GM21390 (cell line): ENCODE data around the gene DZIP3.
"Not testable (repeated sequence)": the region's sequence is repeated elsewhere in the genome, so short reads cannot be mapped to it uniquely, and the experiment has no call there.

Source experiments
- ATAC-seq: cut with Tn5 transposase; IDR thresholded peaks from one replicate; pipeline ENCODE4 v1.9.1; 2021; ENCODE audit not compliant: unreplicated experiment

The DZIP3 gene

DNA sequence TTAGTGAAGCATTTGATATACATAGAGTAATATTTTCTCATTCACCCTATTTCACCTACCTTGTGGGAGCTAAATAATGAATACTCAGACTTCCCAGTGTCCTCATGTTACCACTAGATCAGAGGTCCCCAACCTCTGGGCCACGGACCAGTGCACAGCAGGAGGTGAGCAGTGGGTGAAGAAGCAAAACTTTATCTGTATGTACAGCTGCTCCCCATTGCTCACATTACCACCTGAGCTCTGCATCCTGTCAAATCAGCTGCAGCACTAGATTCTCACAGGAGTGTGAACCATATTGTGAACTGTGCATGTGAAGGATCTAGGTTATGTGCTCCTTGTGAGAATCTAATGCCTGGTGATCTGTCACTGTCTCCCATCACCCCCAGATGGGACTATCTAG, 88.3 kb downstream of the DZIP3 start:
- ATAC-seq, result no peak

DNA sequence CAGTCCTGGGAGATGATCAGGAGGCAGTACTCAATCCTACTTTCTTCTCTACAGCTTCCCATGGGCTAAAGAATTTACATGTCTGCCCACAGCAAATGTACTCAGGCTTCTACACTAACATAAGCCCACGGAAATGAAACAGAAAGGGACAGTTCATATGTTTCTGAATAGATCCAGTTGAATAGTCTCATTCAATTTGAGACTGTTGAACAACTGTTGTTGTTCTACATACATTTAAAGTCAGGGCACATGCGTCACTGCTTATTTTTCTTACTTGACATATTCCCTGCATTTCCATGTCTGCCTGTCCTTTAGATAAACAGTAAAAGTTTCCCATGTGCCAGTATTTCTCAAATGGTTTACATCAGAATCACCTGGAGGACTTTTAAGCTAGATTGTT, 102.8 kb downstream of the DZIP3 start:
- ATAC-seq, result not testable (repeated sequence)

DNA sequence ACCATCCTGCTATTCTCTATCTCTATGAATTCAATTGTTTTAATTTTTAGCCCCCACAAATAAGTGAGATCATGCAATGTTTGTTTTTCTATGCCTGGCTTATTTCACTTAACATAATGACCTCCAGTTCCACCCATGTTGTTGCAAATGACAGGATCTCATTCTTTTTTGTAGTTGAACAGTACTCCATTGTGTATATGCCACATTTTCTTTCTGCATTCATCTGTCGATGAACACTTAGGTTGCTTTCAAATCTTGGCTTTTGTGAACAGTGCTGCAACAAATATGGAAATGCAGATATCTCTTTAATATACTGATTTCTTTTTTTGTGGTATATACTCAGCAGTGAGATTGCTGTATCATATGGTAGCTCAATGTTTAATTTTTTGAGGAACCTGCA, 108.9 kb downstream of the DZIP3 start:
- ATAC-seq, result no peak

DNA sequence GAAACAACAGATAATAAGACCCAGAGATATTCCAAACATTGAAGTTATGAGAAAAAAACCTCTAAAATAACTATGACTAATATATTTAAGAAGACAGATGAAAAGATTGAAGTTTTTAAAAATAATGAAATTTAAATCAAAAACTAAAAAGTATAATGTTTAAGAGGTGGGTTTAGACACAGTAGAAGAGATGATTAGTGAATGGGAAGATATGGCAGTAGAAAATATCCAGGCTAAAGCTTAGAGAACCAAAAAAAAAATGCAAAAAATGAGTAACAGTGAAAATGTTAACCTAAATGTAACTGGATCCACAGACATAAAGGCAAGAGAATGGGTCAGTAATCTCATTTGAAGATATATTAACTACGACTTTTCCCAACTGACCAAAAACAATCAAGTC, 115.5 kb downstream of the DZIP3 start:
- ATAC-seq, result no peak

DNA sequence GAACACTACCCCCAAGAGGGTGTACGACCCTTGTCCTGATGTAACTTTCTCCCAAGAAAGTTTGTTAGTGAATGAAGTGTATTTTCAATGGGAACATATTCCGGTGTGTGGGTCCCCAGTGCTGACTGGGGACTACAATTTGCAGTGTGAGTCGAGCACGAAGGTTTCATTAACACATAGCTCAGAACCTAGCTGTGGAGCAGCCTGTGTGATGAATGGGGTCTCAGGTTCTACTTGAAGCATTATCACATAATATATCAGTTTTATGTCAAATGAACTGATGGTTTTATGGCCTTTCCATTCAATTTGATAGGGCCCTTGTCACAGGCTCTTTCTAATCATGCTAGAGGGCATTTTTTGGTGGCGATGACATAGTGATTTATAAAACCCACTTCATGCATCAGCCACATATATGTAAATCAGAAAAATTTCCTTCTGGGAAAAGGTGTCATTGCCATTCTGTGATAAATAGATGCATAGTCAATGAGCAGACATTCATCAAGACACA, 123.5 kb downstream of the DZIP3 start:
- ATAC-seq, result no peak

DNA sequence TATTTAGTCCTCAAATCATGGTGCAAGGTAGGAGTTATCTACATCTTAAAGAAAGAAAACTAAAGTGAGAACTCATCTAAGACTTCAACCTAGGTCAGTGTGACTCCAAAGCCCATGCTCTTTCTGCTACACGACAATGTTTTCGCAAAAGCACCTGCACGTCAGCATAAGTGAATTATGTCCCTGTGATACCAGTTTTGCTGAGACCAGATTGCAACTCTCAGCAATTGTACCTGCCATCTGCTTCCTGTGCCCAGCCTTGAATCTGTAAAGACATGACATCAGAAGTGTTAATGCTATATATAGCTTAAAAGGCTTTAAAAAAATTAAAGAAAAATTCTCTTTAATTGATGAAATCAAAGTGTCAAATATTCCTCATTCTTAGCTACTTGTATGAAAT, 124.3 kb downstream of the DZIP3 start:
- no peak for ATAC-seq

DNA sequence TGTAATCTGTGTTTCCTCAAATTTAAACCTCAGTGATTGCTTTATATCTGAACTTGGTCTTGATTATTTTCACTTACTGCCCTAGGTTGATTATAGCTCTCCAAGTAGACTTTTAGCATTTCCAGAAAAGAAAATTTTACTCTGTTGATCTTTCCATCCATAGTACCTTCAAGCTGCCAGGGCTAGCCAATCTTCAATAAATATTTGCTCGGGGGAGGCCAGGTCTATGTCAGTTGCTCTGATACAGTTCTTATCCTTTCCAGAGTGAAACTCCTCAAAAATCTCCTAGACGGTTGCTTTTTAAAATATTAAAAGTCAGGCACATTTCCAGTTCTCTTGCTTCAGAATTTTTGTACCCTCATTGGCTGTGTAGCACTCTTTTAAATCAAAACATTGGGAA, 128.9 kb downstream of the DZIP3 start:
- ATAC-seq, result no peak

DNA sequence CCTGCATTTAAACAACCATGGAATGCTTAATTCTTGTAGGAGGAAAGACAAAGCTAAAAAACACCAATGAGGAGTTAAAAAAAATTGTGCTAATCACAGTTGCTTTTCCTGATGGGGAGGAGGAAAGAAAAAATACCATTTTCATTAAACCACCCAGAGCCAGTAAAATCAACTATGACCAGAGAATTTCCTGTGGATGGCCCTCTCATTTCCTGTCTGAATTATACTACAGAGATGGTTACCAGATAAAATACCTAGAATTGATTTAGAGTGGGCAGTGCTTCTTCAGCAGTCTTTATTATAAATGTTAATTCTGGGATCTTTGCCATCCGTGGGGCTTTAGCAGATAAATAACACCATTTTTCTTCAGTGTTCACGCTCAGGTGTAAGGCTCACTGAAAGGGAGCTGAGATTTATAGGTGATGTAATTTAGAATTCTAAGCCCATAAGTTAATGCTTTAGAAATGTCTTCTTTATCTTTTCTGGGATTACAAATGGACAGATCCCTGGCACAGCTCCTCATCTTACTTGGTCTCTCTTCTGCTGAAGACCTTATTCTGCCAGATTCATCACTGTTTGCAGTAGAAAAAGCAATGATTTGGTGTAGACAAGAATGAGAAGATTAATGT, 129.8 kb downstream of the DZIP3 start:
- ATAC-seq, result no peak

DNA sequence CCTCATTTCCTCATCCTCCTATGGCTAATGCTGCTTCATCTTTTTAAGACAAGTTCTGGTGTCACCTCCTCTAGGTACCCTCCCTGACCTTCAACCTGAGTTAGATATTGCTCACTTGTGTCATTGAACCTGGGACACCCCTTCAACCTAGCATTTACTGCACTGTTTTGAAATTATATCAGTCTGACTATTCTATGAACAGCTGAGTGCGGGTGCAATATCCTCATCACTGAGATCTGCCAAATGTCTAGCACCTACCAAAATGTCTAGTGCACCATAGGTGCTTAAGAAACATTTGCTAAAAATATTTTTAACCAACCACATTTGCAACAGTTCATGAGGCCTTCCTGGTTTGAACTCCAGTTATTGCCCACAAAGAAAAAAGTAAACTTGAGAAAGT, 133.2 kb downstream of the DZIP3 start:
- ATAC-seq, result no peak

DNA sequence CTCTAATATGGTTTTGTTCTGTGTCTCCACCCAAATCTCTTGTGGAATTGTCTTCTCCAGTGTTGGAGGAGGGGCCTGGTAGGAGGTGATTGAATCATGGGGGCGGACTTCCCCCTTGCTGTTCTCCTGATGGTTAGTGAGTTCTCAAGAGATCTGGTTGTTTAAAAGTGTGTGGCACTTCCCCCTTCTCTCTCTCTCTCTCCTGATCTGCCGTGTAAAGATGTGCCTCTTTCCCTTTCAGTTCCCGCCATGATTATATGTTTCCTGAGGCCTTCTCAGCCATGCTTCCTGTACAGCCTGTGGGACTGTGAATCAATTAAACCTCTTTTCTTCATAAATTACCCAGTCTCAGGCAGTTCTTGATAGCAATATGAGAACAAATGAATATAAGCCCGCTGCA, 134.6 kb downstream of the DZIP3 start:
- no peak for ATAC-seq

DNA sequence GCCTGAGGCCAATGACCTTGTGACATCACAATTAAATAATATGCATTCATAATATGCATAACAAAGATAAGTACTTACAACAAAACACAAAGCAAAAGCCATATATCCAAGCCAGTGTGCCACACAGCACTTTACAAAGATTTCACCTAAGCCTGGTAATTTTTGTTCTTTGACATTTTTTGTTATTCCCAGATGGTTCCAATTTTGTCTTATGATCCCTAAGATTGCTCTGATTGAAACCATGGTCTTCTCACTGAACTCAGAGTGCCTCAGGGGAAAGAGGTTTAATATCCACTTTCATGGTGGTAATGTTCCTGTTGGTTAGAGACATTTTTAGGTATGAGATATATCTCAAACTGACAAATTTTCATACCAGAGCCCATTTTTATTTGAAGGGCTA, 138.6 kb downstream of the DZIP3 start:
- no peak for ATAC-seq

DNA sequence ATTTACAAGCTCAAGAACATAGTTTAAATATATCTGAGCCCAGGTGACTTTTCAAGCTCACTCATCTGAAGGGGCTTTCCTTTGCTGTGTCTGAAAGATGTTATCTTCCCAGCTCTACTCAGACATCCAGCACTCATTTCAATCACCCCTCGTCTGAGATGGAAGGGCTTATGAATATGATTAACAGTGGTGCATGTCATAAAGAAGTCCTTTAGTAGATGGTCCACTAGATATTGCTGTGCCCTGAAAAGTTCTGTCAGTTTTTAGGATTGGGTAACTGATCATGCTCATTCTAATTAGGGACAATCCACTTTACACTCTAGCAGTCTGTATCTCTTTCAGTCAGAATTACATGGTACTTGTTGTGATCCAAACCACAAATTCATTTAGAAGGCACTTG, 139.4 kb downstream of the DZIP3 start:
- ATAC-seq, result no peak

DNA sequence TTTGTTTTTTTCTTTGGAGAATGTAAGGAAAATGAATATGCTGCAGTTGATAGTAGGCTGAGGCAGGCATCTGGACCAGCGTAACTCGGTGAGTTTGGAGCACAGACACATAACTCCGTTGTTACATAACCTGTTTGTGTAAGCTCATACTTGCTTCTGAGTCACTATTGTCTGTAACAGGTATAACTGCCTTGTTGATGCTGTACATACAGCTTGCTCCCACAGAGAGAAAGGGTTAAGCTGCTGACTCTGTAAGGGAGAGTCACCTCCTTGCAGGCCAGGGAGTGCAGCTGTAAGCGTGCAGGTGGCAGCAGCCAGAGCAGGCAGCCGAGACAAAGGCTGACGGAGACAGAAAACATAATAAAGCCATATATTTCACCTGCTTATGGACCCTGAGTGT, 147.3 kb downstream of the DZIP3 start:
- ATAC-seq, result no peak

DNA sequence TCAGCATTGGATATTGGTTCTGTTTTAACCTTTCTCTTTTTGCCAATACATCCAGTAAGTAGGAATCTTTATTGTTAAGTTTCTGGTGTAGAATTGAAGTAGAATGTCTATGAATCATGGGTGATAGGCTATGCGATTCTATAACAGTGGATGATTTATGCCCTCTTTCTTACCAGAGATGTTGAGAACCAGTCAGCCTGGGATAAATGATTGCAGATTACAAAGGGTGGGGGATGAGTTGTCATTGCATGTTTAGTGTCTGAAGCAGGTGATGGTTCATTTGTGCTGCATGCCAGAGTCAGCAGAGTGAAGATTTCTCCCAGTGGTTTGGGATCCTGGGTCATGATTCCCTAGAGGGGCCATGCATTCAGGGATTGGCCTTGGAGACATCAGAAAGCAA, 153.4 kb downstream of the DZIP3 start:
- no peak for ATAC-seq
